Measurements from ENCODE around the gene EZH1. TPM values are rescaled to one million over a fixed set of nuclear protein-coding genes. Genes with fewer than 3 reads are reported as not detected.

Gene EZH1
- total RNA-seq, 6 experiments from 2014 or later = 18.3 to 21.2 (median 19.2) TPM

- no peak overlapping the region for H3K4me3 Mint-ChIP-seq
- H3K27ac Mint-ChIP-seq = no peak overlapping the region
- peaks cover 20% of the 10 kb centered on the region for H3K4me1 Mint-ChIP-seq (ENCODE audit: low read depth)
- peaks cover 2% of the 10 kb centered on the region for H3K27me3 Mint-ChIP-seq (ENCODE audit: insufficient read depth)
- DNase-seq = no peak
- TF ChIP-seq CTCF (IDR thresholded peaks at IDR 0.05) = no peak
- H3K36me3 Mint-ChIP-seq (ENCODE audit: low read depth) = peaks cover 17% of the 10 kb centered on the region
- H3K9me3 Mint-ChIP-seq = no peaks in the 10 kb centered on the region
Measured at GRCh38 chr17:42695500-42695899, 49.3 kb downstream of the EZH1 start.

- Mint-ChIP-seq H3K9me3 (no peaks in the 10 kb centered on the region), H3K27me3 (ENCODE audit: insufficient read depth) (peaks cover 2% of the 10 kb centered on the region), H3K36me3 (ENCODE audit: low read depth) (peaks cover 14% of the 10 kb centered on the region), H3K4me3 (no peak overlapping the region), H3K27ac (no peak overlapping the region), H3K4me1 (ENCODE audit: low read depth) (peaks cover 15% of the 10 kb centered on the region)
- no peak for TF ChIP-seq CTCF (IDR thresholded peaks at IDR 0.05)
- no peak for DNase-seq
Measured at GRCh38 chr17:42694524-42694923, 50.3 kb downstream of the EZH1 start.

GRCh38 chr17:42692489-42692888 is 52.4 kb downstream of the EZH1 start:
- Mint-ChIP-seq H3K4me3 (no peak overlapping the region), H3K27me3 (ENCODE audit: insufficient read depth) (no peaks in the 10 kb centered on the region; the same call in 1 of the 2 replicates)

GRCh38 chr17:42691021-42691545 is 53.8 kb downstream of the EZH1 start:
- Mint-ChIP-seq H3K27me3 (ENCODE audit: insufficient read depth) (no peaks in the 10 kb centered on the region; the same call in 1 of the 2 replicates), H3K36me3 (ENCODE audit: low read depth) (peaks cover 18% of the 10 kb centered on the region), H3K4me3 (no peak overlapping the region), H3K9me3 (no peaks in the 10 kb centered on the region), H3K4me1 (ENCODE audit: low read depth) (no peaks in the 10 kb centered on the region), H3K27ac (no peak overlapping the region)
- DNase-seq = no peak
- TF ChIP-seq CTCF (IDR thresholded peaks at IDR 0.05) = no peak

More at GRCh38 chr17:42692489-42692888, 52.4 kb downstream of the EZH1 start:
- no peak overlapping the region for H3K27ac Mint-ChIP-seq
- peaks cover 11% of the 10 kb centered on the region for H3K36me3 Mint-ChIP-seq (ENCODE audit: low read depth)
- H3K4me1 Mint-ChIP-seq (ENCODE audit: low read depth) = no peaks in the 10 kb centered on the region
- no peaks in the 10 kb centered on the region for H3K9me3 Mint-ChIP-seq
- DNase-seq = no peak
- TF ChIP-seq CTCF (IDR thresholded peaks at IDR 0.05) = no peak

DNA sequence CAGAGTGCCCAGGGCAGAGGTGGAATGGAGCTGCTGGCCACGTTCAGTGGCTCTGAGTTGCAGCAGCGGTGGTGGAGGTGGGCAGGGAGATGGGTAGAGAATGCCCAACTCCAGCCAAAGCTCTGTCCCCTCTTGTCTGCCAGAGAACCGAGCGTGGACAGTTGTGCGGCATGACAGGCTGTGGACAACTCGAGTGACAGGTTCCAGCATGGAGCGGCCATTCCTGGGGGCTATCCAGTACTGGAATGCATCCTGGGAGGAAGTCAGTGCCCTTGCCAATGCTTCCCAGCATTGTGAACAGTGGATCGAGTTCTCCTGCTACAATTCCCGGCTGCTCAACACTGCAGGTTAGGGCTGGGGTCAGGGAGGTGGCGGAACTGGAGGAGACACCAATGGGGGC is 54.2 kb downstream of the EZH1 start:
- H3K9me3 Mint-ChIP-seq = no peaks in the 10 kb centered on the region
- no peak for TF ChIP-seq CTCF (IDR thresholded peaks at IDR 0.05)
- H3K36me3 Mint-ChIP-seq (ENCODE audit: low read depth) = peaks cover 17% of the 10 kb centered on the region
- no peaks in the 10 kb centered on the region for H3K4me1 Mint-ChIP-seq (ENCODE audit: low read depth)
- no peak overlapping the region for H3K4me3 Mint-ChIP-seq
- H3K27ac Mint-ChIP-seq = no peak overlapping the region
- no peaks in the 10 kb centered on the region; the same call in 1 of the 2 replicates for H3K27me3 Mint-ChIP-seq (ENCODE audit: insufficient read depth)
- DNase-seq = no peak

All from HFFc6 (cell line).